Uterus (tissue), 4 donors: ENCODE results near the gene POU2AF3. TPM values are rescaled to one million over a fixed set of nuclear protein-coding genes. Genes with fewer than 3 reads are reported as not detected.

ENCODE experiments used
- DNase-seq, 2 donors: peaks; one replicate each; pipeline ENCODE4 v3.0.0-alpha.2; 2019 to 2020
- H3K27ac ChIP-seq, 2 donors: fragments of 200-600 bp; sonication (generic); 1 replicate in 1 of 2; 2 replicates in 1 of 2; pipeline ENCODE4 v1.5.1; 2016 to 2018
- H3K27me3 ChIP-seq, 2 donors: fragments of 200-600 bp; sonication (generic); one replicate each; pipeline ENCODE4 v1.5.1; 2018 to 2019; ENCODE audit warnings: control low read depth in 1 of 2
- H3K36me3 ChIP-seq, 2 donors: fragments of 200-600 bp; sonication (generic); one replicate each; pipeline ENCODE4 v1.5.1; 2019; ENCODE audit warnings: control low read depth in 1 of 2
- H3K4me1 ChIP-seq, 2 donors: fragments of 200-600 bp; sonication (generic); one replicate each; pipeline ENCODE4 v1.5.1; 2018 to 2019; ENCODE audit warnings: control low read depth in 1 of 2
- H3K4me3 ChIP-seq, 2 donors: fragments of 200-600 bp; sonication (generic); 1 replicate in 1 of 2; 2 replicates in 1 of 2; pipeline ENCODE4 v1.5.1; 2018 to 2019; ENCODE audit warnings: mild to moderate bottlenecking in 1 of 2
- H3K9me3 ChIP-seq, 2 donors: fragments of 200-600 bp; sonication (generic); one replicate each; pipeline ENCODE4 v1.5.1; 2019; ENCODE audit warnings: control low read depth in 1 of 2
- POLR2A ChIP-seq, 2 donors: fragments of 450-650 bp; IDR thresholded peaks; one replicate each; pipeline ENCODE4 v1.6.1; 2016; ENCODE audit warnings: antibody characterized with exemption in 2 of 2, mild to moderate bottlenecking in 1 of 2, moderate library complexity in 1 of 2
- intact Hi-C: fragments of 100-400 bp; cut with DNase I; formaldehyde crosslinking; loops from one replicate; pipeline ENCODE4 v1.15.1; 2023; ENCODE audit warnings: low total_unique reads
- total RNA-seq, 4 donors: library from RNA; depleted of rRNA in 3 of 4; stranded (reverse); fragments of >200 nt in 3 of 4; gene quantifications; one replicate each; pipeline versions ENCODE4 v1.1.0 to v1.2.4, GENCODE V29; 2014 to 2023
- TF ChIP-seq, protein P1 (sequence below), 4 experiments: fragments of 200-600 bp in 2 of 4; fragments of 450-650 bp in 2 of 4; sonication (generic) in 2 of 4; IDR thresholded peaks; one replicate each; pipeline ENCODE4 v1.5.1; 2016 to 2019; ENCODE audit warnings: antibody characterized with exemption in 4 of 4, mild to moderate bottlenecking in 2 of 4, moderate library complexity in 1 of 4
- donor health status: DM: yes; HTN: yes; CAD: no.

Gene POU2AF3
- total RNA-seq, 4 donors from 2014 or later: 0.97 to 13.2 (median 6.2) TPM

DNA sequence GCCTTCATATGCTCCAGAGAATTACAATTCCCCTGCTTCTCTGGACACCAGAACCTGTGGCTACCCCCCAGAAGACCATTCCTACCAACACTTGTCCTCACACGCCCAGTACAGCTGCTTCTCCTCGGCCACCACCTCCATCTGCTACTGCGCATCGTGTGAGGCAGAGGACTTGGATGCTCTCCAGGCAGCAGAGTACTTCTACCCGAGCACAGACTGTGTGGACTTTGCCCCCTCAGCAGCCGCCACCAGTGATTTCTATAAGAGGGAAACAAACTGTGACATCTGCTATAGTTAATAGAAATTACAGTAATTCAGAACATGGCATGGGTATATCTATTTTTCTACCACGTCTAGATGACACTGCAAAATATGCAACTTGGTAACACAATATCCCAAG lies 9.8 kb downstream of the POU2AF3 start:
- Histone ChIP-seq H3K36me3 (no peaks in the 10 kb centered on the region), H3K4me1 (no peaks in the 10 kb centered on the region), H3K27ac (no peak overlapping the region), H3K9me3 (no peaks in the 10 kb centered on the region), H3K27me3 (no peaks in the 10 kb centered on the region), H3K4me3 (no peak overlapping the region)
- intact Hi-C loops: no loop called here
- no peak for DNase-seq
- TF ChIP-seq POLR2A (IDR thresholded peaks at IDR 0.05): no peak
- TF ChIP-seq, protein P1, sequence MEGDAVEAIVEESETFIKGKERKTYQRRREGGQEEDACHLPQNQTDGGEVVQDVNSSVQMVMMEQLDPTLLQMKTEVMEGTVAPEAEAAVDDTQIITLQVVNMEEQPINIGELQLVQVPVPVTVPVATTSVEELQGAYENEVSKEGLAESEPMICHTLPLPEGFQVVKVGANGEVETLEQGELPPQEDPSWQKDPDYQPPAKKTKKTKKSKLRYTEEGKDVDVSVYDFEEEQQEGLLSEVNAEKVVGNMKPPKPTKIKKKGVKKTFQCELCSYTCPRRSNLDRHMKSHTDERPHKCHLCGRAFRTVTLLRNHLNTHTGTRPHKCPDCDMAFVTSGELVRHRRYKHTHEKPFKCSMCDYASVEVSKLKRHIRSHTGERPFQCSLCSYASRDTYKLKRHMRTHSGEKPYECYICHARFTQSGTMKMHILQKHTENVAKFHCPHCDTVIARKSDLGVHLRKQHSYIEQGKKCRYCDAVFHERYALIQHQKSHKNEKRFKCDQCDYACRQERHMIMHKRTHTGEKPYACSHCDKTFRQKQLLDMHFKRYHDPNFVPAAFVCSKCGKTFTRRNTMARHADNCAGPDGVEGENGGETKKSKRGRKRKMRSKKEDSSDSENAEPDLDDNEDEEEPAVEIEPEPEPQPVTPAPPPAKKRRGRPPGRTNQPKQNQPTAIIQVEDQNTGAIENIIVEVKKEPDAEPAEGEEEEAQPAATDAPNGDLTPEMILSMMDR (IDR thresholded peaks at IDR 0.05): no peak

DNA sequence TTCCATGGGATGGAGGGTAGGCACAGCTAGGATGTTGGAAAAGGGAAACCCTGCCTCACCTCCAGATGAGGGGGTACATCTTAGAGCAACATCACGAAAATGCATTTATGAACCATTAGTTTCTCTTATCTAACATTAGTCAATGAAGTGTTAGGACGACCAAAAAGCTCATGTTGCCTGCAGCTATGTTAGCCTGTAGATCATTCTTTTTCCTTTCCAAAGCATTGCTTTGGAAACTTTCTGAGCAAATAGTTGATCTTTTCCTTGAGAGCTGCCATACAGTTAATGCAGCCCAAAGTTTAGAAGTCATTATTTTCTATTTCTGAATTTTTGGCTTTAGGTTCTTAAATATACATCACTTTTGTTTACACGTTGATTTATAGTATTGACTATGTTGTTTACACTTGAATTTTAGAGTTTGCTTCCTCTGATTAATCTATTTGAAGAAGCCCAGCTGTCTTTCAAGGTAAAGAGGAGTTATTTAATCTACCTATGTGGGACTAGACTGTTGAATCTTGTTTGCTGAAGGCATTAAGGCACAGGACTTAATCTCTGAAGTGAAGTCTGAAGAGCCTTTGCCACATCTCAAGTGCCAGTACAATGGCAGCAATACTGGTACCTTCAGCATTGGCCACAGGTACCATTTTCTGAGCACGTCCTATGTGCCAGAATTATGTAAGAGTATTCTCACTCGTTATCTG lies 11.0 kb downstream of the POU2AF3 start:
- H3K4me1 ChIP-seq: no peaks in the 10 kb centered on the region
- no peak overlapping the region for H3K27ac ChIP-seq
- intact Hi-C loops: no loop called here

DNA sequence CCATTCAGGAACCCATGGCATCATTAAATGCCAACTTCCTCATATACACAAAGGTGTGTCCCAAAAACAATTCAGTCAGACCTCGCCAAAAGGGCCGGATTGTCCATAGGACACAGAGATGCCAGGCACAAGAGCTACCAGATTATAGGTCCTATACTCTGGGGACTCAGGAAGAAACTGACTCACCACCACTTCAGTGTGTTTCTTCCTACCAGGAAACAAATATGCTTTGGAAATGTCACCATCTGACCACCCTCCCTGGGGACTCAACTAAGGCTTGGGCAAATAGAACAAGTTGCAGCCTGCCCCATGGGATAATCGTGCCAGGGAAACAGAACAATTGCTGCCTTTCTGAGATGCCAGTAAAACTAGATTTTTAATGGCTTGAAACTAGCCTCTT lies 11.7 kb downstream of the POU2AF3 start:
- intact Hi-C loops: no loop called here
- H3K4me3 ChIP-seq: no peak overlapping the region
- no peaks in the 10 kb centered on the region for H3K9me3 ChIP-seq
- TF ChIP-seq POLR2A (IDR thresholded peaks at IDR 0.05): no peak
- TF ChIP-seq, protein P1 (IDR thresholded peaks at IDR 0.05): no peak
- H3K36me3 ChIP-seq: no peaks in the 10 kb centered on the region
- H3K27me3 ChIP-seq: no peaks in the 10 kb centered on the region
- no peak for DNase-seq
- H3K4me1 ChIP-seq: no peaks in the 10 kb centered on the region
- H3K27ac ChIP-seq: no peak overlapping the region

More for the DNA sequence above, 11.0 kb downstream of the POU2AF3 start:
- H3K4me3 ChIP-seq: no peak overlapping the region
- H3K36me3 ChIP-seq: no peaks in the 10 kb centered on the region
- DNase-seq: no peak
- H3K9me3 ChIP-seq: no peaks in the 10 kb centered on the region
- TF ChIP-seq POLR2A (IDR thresholded peaks at IDR 0.05): no peak
- TF ChIP-seq, protein P1 (IDR thresholded peaks at IDR 0.05): no peak
- H3K27me3 ChIP-seq: no peaks in the 10 kb centered on the region

DNA sequence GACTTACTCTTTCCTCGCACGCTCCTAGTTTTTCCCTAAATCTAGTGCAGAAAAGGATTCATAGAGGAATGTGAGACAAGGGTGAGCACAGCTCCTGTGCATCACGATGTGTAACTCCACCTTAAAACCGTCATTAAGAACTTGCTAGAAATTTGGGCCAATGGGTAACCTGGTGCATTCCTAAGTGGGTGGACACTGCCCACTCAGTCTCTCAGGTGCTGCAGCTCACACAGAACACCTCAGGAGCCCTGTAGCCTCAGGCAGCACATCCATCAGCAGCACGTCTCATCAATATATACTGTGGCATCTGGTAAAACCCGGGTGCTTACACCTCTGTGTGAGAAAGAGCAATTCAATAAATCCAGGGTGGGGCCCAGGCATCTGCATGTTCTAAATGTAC lies 12.4 kb downstream of the POU2AF3 start:
- no peaks in the 10 kb centered on the region for H3K27me3 ChIP-seq
- no peaks in the 10 kb centered on the region for H3K36me3 ChIP-seq
- TF ChIP-seq POLR2A (IDR thresholded peaks at IDR 0.05): no peak
- TF ChIP-seq, protein P1 (IDR thresholded peaks at IDR 0.05): no peak
- no peak overlapping the region for H3K4me3 ChIP-seq
- DNase-seq: no peak
- H3K9me3 ChIP-seq: no peaks in the 10 kb centered on the region
- H3K4me1 ChIP-seq: no peaks in the 10 kb centered on the region
- intact Hi-C loops: no loop called here
- H3K27ac ChIP-seq: no peak overlapping the region

- Histone ChIP-seq H3K27ac (no peak overlapping the region), H3K4me1 (no peaks in the 10 kb centered on the region), H3K27me3 (no peaks in the 10 kb centered on the region), H3K9me3 (no peaks in the 10 kb centered on the region), H3K4me3 (no peak overlapping the region), H3K36me3 (no peaks in the 10 kb centered on the region)
- DNase-seq: no peak
- TF ChIP-seq, protein P1 (IDR thresholded peaks at IDR 0.05): no peak
- no peak for TF ChIP-seq POLR2A (IDR thresholded peaks at IDR 0.05)
- intact Hi-C loops: no loop called here
Measured at GRCh38 chr11:111312076-111312475, 13.7 kb downstream of the POU2AF3 start.
